Measurements from ENCODE around the gene ARMC8. TPM values are rescaled to one million over a fixed set of nuclear protein-coding genes. Genes with fewer than 3 reads are reported as not detected.

ARMC8 gene
- polyA plus RNA-seq, 1 donor from 2014 or later, result 90.6 TPM

DNA sequence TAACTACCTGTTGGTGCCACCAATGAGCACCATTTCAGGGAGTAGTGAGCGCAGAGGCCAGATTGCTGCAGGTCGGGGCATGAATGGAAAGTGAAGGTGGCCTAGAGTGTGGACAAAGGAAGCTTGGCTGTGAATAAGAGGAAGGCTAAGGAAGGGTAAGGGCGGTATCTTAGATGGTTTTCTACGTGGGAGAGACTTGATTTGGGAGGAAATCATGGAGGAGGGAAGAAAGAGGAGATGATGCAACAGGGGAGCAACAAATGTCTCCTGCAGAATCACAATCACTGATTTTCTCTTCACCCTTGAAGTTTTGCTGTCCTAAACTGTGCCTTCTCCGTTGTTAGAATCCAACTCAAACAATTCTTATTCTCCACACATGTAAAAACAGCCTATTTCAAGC is 120.8 kb downstream of the ARMC8 start:
- no peak overlapping the region for H3K9ac ChIP-seq (ENCODE audit: low read length)
- H3F3A ChIP-seq (ENCODE audit: insufficient read depth, low read length, poor library complexity, severe bottlenecking), result no peaks in the 10 kb centered on the region
- H3K36me3 ChIP-seq (ENCODE audit: insufficient read depth, low read length), result no peaks in the 10 kb centered on the region
- H3K79me2 ChIP-seq (replicated peaks; ENCODE audit: insufficient read depth, low read length), result no peaks in the 10 kb centered on the region
- TF ChIP-seq EP300 (conservative IDR thresholded peaks at IDR 0.05; ENCODE audit: poor library complexity, severe bottlenecking), result no peak
- TF ChIP-seq, protein P1, sequence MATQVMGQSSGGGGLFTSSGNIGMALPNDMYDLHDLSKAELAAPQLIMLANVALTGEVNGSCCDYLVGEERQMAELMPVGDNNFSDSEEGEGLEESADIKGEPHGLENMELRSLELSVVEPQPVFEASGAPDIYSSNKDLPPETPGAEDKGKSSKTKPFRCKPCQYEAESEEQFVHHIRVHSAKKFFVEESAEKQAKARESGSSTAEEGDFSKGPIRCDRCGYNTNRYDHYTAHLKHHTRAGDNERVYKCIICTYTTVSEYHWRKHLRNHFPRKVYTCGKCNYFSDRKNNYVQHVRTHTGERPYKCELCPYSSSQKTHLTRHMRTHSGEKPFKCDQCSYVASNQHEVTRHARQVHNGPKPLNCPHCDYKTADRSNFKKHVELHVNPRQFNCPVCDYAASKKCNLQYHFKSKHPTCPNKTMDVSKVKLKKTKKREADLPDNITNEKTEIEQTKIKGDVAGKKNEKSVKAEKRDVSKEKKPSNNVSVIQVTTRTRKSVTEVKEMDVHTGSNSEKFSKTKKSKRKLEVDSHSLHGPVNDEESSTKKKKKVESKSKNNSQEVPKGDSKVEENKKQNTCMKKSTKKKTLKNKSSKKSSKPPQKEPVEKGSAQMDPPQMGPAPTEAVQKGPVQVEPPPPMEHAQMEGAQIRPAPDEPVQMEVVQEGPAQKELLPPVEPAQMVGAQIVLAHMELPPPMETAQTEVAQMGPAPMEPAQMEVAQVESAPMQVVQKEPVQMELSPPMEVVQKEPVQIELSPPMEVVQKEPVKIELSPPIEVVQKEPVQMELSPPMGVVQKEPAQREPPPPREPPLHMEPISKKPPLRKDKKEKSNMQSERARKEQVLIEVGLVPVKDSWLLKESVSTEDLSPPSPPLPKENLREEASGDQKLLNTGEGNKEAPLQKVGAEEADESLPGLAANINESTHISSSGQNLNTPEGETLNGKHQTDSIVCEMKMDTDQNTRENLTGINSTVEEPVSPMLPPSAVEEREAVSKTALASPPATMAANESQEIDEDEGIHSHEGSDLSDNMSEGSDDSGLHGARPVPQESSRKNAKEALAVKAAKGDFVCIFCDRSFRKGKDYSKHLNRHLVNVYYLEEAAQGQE (IDR thresholded peaks at IDR 0.05; ENCODE audit: borderline replicate concordance), result no peak
- TF ChIP-seq TAF1 (IDR thresholded peaks at IDR 0.05; ENCODE audit: low read depth), result no peak
- no peak for TF ChIP-seq SMC3 (conservative IDR thresholded peaks at IDR 0.05; ENCODE audit: poor library complexity)
- no peak for TF ChIP-seq MXI1 (conservative IDR thresholded peaks at IDR 0.05; ENCODE audit: poor library complexity, severe bottlenecking)
- no peak for TF ChIP-seq RAD21 (conservative IDR thresholded peaks at IDR 0.05)
- TF ChIP-seq POLR2AphosphoS5 (IDR thresholded peaks at IDR 0.05), result no peak
- TF ChIP-seq EZH2 (IDR thresholded peaks at IDR 0.05; ENCODE audit: borderline replicate concordance, insufficient read depth, low read length, poor library complexity, severe bottlenecking), result no peak
- TF ChIP-seq, protein P2, sequence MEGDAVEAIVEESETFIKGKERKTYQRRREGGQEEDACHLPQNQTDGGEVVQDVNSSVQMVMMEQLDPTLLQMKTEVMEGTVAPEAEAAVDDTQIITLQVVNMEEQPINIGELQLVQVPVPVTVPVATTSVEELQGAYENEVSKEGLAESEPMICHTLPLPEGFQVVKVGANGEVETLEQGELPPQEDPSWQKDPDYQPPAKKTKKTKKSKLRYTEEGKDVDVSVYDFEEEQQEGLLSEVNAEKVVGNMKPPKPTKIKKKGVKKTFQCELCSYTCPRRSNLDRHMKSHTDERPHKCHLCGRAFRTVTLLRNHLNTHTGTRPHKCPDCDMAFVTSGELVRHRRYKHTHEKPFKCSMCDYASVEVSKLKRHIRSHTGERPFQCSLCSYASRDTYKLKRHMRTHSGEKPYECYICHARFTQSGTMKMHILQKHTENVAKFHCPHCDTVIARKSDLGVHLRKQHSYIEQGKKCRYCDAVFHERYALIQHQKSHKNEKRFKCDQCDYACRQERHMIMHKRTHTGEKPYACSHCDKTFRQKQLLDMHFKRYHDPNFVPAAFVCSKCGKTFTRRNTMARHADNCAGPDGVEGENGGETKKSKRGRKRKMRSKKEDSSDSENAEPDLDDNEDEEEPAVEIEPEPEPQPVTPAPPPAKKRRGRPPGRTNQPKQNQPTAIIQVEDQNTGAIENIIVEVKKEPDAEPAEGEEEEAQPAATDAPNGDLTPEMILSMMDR (IDR thresholded peaks at IDR 0.05; ENCODE audit: poor library complexity, severe bottlenecking), result no peak
- H3K9me3 ChIP-seq (ENCODE audit: low read length), result peaks cover 8% of the 10 kb centered on the region
- H3K9me2 ChIP-seq (ENCODE audit: insufficient read depth, low read length), result no peaks in the 10 kb centered on the region
- H3K4me2 ChIP-seq (ENCODE audit: low read length), result no peak overlapping the region
- H3K4me3 ChIP-seq (ENCODE audit: low read length), result no peak overlapping the region
- no peaks in the 10 kb centered on the region for H3K27me3 ChIP-seq (ENCODE audit: insufficient read depth, low read depth, low read length)
- H3K27ac ChIP-seq (ENCODE audit: low read length), result no peak overlapping the region
- no peaks in the 10 kb centered on the region for H4K20me1 ChIP-seq (ENCODE audit: insufficient read depth)
- H2AFZ ChIP-seq (ENCODE audit: low read depth, low read length), result no peak overlapping the region

DNA sequence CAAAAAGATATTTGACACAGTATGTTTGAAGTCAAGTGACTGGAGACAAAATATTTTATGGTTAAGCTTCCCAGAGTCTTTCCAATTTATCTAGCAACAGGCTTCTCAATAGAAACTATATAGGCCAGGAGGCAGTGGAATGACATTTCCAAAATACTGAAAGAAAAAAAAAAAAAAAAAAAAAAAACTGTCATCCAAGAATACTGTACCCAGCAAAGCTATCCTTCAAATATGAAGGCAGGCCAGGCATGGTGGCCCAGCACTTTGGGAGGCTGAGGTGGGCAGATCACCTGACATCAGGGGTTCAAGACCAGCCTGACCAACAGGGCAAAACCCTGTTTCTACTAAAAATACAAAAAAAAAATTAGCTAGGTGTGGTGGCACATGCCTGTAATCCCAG is 121.7 kb downstream of the ARMC8 start:
- no peak overlapping the region for H3K4me2 ChIP-seq (ENCODE audit: low read length)
- peaks cover 8% of the 10 kb centered on the region for H3K9me3 ChIP-seq (ENCODE audit: low read length)
- H3K27me3 ChIP-seq (ENCODE audit: insufficient read depth, low read depth, low read length), result no peaks in the 10 kb centered on the region
- H3K4me3 ChIP-seq (ENCODE audit: low read length), result no peak overlapping the region
- no peak for TF ChIP-seq POLR2AphosphoS5 (IDR thresholded peaks at IDR 0.05)
- no peak for TF ChIP-seq RAD21 (conservative IDR thresholded peaks at IDR 0.05)
- TF ChIP-seq TAF1 (IDR thresholded peaks at IDR 0.05; ENCODE audit: low read depth), result no peak
- TF ChIP-seq, protein P2 (IDR thresholded peaks at IDR 0.05; ENCODE audit: poor library complexity, severe bottlenecking), result no peak
- TF ChIP-seq MXI1 (conservative IDR thresholded peaks at IDR 0.05; ENCODE audit: poor library complexity, severe bottlenecking), result no peak
- no peak for TF ChIP-seq EZH2 (IDR thresholded peaks at IDR 0.05; ENCODE audit: borderline replicate concordance, insufficient read depth, low read length, poor library complexity, severe bottlenecking)
- TF ChIP-seq, protein P1 (IDR thresholded peaks at IDR 0.05; ENCODE audit: borderline replicate concordance), result no peak
- no peak for TF ChIP-seq SMC3 (conservative IDR thresholded peaks at IDR 0.05; ENCODE audit: poor library complexity)
- TF ChIP-seq EP300 (conservative IDR thresholded peaks at IDR 0.05; ENCODE audit: poor library complexity, severe bottlenecking), result no peak
- H3K27ac ChIP-seq (ENCODE audit: low read length), result no peak overlapping the region
- no peaks in the 10 kb centered on the region for H3K79me2 ChIP-seq (replicated peaks; ENCODE audit: insufficient read depth, low read length)
- no peaks in the 10 kb centered on the region for H3K36me3 ChIP-seq (ENCODE audit: insufficient read depth, low read length)
- no peaks in the 10 kb centered on the region for H3F3A ChIP-seq (ENCODE audit: insufficient read depth, low read length, poor library complexity, severe bottlenecking)
- no peak overlapping the region for H2AFZ ChIP-seq (ENCODE audit: low read depth, low read length)
- H3K9me2 ChIP-seq (ENCODE audit: insufficient read depth, low read length), result no peaks in the 10 kb centered on the region
- H3K9ac ChIP-seq (ENCODE audit: low read length), result no peak overlapping the region
- no peaks in the 10 kb centered on the region for H4K20me1 ChIP-seq (ENCODE audit: insufficient read depth)
